Brain microvascular endothelial cell (primary cell): ENCODE measurements around the gene POLR3A.

Experiments
- DNase-seq: peaks from one replicate; pipeline ENCODE4 v3.0.0-alpha.2; 2020
- H3K27ac ChIP-seq: fragments of 250-450 bp; sonication (Bioruptor Pico); 2 replicates; pipeline ENCODE4 v1.5.1; 2020; ENCODE audit warnings: mild to moderate bottlenecking, moderate library complexity
- H3K27me3 ChIP-seq: fragments of 250-450 bp; sonication (Bioruptor Pico); replicated peaks from 2 replicates; pipeline ENCODE4 v1.5.1; 2020; ENCODE audit warnings: mild to moderate bottlenecking
- H3K36me3 ChIP-seq: fragments of 250-450 bp; sonication (Bioruptor Pico); replicated peaks from 2 replicates; pipeline ENCODE4 v1.5.1; 2020; ENCODE audit warnings: mild to moderate bottlenecking
- H3K4me3 ChIP-seq: 2 replicates; pipeline ENCODE4 v1.5.1; 2011; ENCODE audit warnings: low read depth, mild to moderate bottlenecking, control low read depth, low read length, moderate library complexity
- CTCF ChIP-seq: IDR thresholded peaks from 2 replicates; pipeline ENCODE4 v1.5.1; 2011; ENCODE audit warnings: low read depth, mild to moderate bottlenecking, moderate library complexity, low read length, control low read depth, inconsistent platforms; ENCODE audit errors: missing control alignments
- in situ Hi-C: cut with HindIII; loops from 2 replicates; pipeline ENCODE4 v1.10.0; 2017; ENCODE audit warnings: low sequenced_read_pairs, low pct_ligation_motif_present

POLR3A gene

GRCh38 chr10:78033637-78034470 is 4.5 kb upstream of the POLR3A start, which contains the start of gene RPS24:
Gene RPS24, plus strand, starts transcription at chr10:78033863. Its CDS starts 39 bp downstream, at chr10:78033902.
- peak within 1 kb of the TSS; percentile 77 for H3K27ac ChIP-seq
- no peaks in the 10 kb centered on the region for H3K27me3 ChIP-seq
- H3K36me3 ChIP-seq, result peaks cover 37% of the 10 kb centered on the region
- peak within 1 kb of the TSS; percentile 100 for H3K4me3 ChIP-seq
- in situ Hi-C loops, result no loop called here
- no peak for TF ChIP-seq CTCF
- peak; percentile 97 for DNase-seq

- no peak for DNase-seq
- H3K27me3 ChIP-seq, result no peaks in the 10 kb centered on the region
- no peak for TF ChIP-seq CTCF
- H3K4me3 ChIP-seq, result peak overlapping the region; percentile 100
- H3K36me3 ChIP-seq, result peaks cover 33% of the 10 kb centered on the region
- no peak overlapping the region for H3K27ac ChIP-seq
- in situ Hi-C loops, result no loop called here
These were observed 4.0 kb upstream of the POLR3A start for GRCh38 chr10:78033387-78033636.

- in situ Hi-C loops, result no loop called here
- H3K27ac ChIP-seq, result peak overlapping the region; percentile 75
- TF ChIP-seq CTCF, result no peak
- DNase-seq, result peak; percentile 29
- no peaks in the 10 kb centered on the region for H3K27me3 ChIP-seq
- peak overlapping the region; percentile 100 for H3K4me3 ChIP-seq
- H3K36me3 ChIP-seq, result peaks cover 28% of the 10 kb centered on the region
These were observed 662 bp downstream of the POLR3A start for GRCh38 chr10:78028438-78029268.

GRCh38 chr10:78025685-78026364 is 3.5 kb downstream of the POLR3A start:
- peak; percentile 35 for DNase-seq

GRCh38 chr10:78023741-78024140 is 5.6 kb downstream of the POLR3A start:
- DNase-seq, result no peak
- H3K4me3 ChIP-seq, result no peak overlapping the region
- in situ Hi-C loops, result no loop called here
- TF ChIP-seq CTCF, result no peak
- no peaks in the 10 kb centered on the region for H3K27me3 ChIP-seq
- peaks cover 71% of the 10 kb centered on the region for H3K36me3 ChIP-seq
- H3K27ac ChIP-seq, result no peak overlapping the region

More at GRCh38 chr10:78025685-78026364, 3.5 kb downstream of the POLR3A start:
- no peak for TF ChIP-seq CTCF
- H3K4me3 ChIP-seq, result no peak overlapping the region
- in situ Hi-C loops, result no loop called here
- no peaks in the 10 kb centered on the region for H3K27me3 ChIP-seq
- H3K27ac ChIP-seq, result peak overlapping the region; percentile 72
- H3K36me3 ChIP-seq, result peaks cover 57% of the 10 kb centered on the region
